MG63 (cell line): ENCODE data around the gene PRKCA. TPM values are rescaled to one million over a fixed set of nuclear protein-coding genes. Genes with fewer than 3 reads are reported as not detected.

Experiments used
- DNase-seq: peaks from one replicate; pipeline ENCODE4 v3.0.0-alpha.2; 2020
- H3K27me3 ChIP-seq: fragments of 250-450 bp; sonication (Bioruptor Pico); 2 replicates; pipeline ENCODE4 v1.5.1; 2020; ENCODE audit warnings: mild to moderate bottlenecking, moderate library complexity
- H3K36me3 ChIP-seq: fragments of 250-450 bp; sonication (Bioruptor Pico); 2 replicates; pipeline ENCODE4 v1.5.1; 2020; ENCODE audit warnings: mild to moderate bottlenecking, moderate library complexity
- H3K4me3 ChIP-seq: fragments of 250-450 bp; sonication (Bioruptor Pico); 2 replicates; pipeline ENCODE4 v1.5.1; 2020; ENCODE audit warnings: mild to moderate bottlenecking, moderate library complexity
- H3K9me3 ChIP-seq: fragments of 250-450 bp; sonication (Bioruptor Pico); 2 replicates; pipeline ENCODE4 v1.5.1; 2020; ENCODE audit warnings: mild to moderate bottlenecking, moderate library complexity
- total RNA-seq: library from RNA; depleted of rRNA; stranded (reverse); fragments of >200 nt; shearing (Covaris generic); gene quantifications from 2 replicates; pipeline ENCODE4 v1.2.3, GENCODE V29; 2014; ENCODE audit warnings: low replicate concordance

PRKCA gene
- total RNA-seq, 1 experiment from 2014 or later: 17.3 TPM

GRCh38 chr17:66793814-66794213 is 491.4 kb downstream of the PRKCA start:
- no peak overlapping the region for H3K4me3 ChIP-seq
- H3K36me3 ChIP-seq: peaks cover 18% of the 10 kb centered on the region
- no peaks in the 10 kb centered on the region for H3K9me3 ChIP-seq
- no peak for DNase-seq
- H3K27me3 ChIP-seq: no peaks in the 10 kb centered on the region

- Histone ChIP-seq H3K4me3 (no peak overlapping the region), H3K36me3 (peaks cover 12% of the 10 kb centered on the region), H3K27me3 (no peaks in the 10 kb centered on the region), H3K9me3 (no peaks in the 10 kb centered on the region)
- DNase-seq: no peak
Observed at GRCh38 chr17:66795486-66795885, 493.1 kb downstream of the PRKCA start.

DNA sequence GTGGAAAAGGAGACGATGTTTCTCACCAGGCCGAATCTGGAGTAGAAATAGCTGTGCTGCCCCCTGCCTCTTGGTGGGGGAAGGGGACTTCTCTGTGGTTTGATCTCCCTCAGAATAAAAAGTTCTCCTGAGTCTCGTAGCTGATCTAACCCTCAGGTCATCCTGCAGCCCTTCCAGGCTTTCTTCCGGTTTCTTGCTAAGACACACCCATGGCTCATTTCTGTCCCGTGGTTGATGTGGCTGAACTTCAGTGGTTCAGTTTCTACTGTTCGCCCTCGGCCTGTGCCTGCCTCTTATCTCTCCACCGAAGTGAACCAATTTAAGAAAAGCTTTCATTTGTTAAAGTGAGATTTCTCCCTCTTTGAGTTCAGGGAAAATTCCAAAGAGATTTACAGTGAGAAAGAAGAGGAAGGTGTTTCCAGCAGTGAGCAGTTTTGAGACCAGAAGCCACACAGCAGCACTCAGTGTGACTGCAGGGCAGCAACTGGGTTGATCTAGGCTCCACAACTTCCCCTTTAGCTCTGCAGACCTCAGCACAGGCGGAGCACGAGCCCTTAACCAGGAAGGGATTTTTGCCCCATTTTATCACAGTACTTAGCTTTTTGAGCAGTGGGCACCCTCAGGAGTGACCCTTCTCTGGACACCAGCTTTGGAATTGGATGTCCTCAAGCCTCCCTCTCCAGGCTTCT is 497.6 kb downstream of the PRKCA start:
- no peaks in the 10 kb centered on the region for H3K9me3 ChIP-seq
- no peak for DNase-seq
- H3K4me3 ChIP-seq: no peak overlapping the region
- no peaks in the 10 kb centered on the region for H3K27me3 ChIP-seq
- peaks cover 5% of the 10 kb centered on the region for H3K36me3 ChIP-seq

DNA sequence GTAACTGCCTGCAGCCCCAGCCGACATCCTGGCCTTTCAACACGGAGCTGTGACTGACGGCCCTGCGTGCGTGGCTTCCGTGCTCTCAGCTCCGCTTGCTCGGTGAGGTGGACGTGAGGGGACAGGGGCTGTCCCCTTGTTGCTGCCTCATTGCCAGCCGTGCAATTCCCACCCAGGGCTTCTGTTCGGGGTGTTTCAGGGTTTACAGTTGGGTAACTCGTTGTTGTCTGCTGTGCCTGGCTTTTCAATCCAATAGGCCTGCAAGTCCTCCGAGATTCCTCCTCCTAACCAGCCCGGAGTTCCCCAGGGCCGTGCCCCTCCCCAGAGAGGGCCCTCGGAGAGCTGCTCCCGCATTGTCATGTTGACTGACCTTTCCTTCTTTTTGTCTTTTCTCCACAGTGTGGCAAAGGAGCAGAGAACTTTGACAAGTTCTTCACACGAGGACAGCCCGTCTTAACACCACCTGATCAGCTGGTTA is 501.1 kb downstream of the PRKCA start:
- H3K27me3 ChIP-seq: no peaks in the 10 kb centered on the region
- DNase-seq: no peak
- H3K36me3 ChIP-seq: peaks cover 5% of the 10 kb centered on the region
- no peaks in the 10 kb centered on the region for H3K9me3 ChIP-seq
- no peak overlapping the region for H3K4me3 ChIP-seq

GRCh38 chr17:66805567-66805966 is 503.2 kb downstream of the PRKCA start:
- peaks cover 5% of the 10 kb centered on the region; the same call in 1 of the 2 replicates for H3K36me3 ChIP-seq
- no peak overlapping the region for H3K4me3 ChIP-seq
- no peak for DNase-seq
- H3K9me3 ChIP-seq: no peaks in the 10 kb centered on the region
- no peaks in the 10 kb centered on the region for H3K27me3 ChIP-seq

- no peaks in the 10 kb centered on the region for H3K9me3 ChIP-seq
- no peak for DNase-seq
- H3K4me3 ChIP-seq: no peak overlapping the region
- no peaks in the 10 kb centered on the region for H3K27me3 ChIP-seq
- no peaks in the 10 kb centered on the region for H3K36me3 ChIP-seq
Observed at GRCh38 chr17:66807182-66807581, 504.8 kb downstream of the PRKCA start.

DNA sequence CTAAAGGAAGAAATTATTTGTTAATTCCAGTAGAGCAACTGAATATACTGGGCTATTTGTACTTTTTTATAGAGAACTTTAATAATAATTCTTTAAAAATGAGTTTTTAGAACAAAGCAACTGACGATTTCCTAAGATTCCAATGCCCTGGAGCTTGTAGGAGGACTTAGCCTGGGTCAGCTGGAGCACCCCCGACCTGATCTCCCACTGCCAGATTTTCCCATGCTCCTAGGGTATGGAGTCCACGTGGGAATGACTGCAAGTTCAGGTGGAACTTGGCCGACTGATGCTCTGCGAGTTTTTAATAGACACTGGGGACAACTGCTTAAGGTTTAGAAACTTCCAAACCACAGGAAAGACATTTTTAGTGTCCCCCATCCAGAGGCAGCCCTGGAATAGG is 507.0 kb downstream of the PRKCA start:
- no peak overlapping the region for H3K4me3 ChIP-seq

GRCh38 chr17:66810951-66811682 is 508.7 kb downstream of the PRKCA start:
- Histone ChIP-seq H3K4me3 (no peak overlapping the region), H3K9me3 (no peaks in the 10 kb centered on the region), H3K36me3 (no peaks in the 10 kb centered on the region), H3K27me3 (no peaks in the 10 kb centered on the region)
- DNase-seq: no peak

More for the DNA sequence above, 507.0 kb downstream of the PRKCA start:
- Histone ChIP-seq H3K9me3 (no peaks in the 10 kb centered on the region), H3K27me3 (no peaks in the 10 kb centered on the region), H3K36me3 (no peaks in the 10 kb centered on the region)
- no peak for DNase-seq

DNA sequence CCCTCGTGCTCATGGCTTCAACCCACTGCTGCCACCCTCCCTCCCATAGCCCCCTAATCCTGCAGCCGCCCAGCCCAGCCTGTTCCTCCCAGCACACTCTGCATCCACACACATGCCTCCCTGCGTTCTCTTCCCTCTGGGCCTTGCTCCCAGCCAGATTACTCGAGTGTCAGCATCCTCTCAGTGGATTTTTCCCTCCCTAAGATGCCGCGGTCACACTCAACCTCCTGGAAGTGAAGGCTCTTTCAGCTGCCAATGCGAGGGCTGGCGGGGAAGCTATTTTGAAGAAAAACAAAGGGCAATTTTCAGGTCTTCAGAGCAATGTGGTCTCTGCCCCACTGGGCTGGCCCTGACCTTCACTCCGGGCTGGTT is 509.3 kb downstream of the PRKCA start:
- H3K4me3 ChIP-seq: no peak overlapping the region
- H3K27me3 ChIP-seq: no peaks in the 10 kb centered on the region
- no peak for DNase-seq
- no peaks in the 10 kb centered on the region for H3K9me3 ChIP-seq
- no peaks in the 10 kb centered on the region for H3K36me3 ChIP-seq

DNA sequence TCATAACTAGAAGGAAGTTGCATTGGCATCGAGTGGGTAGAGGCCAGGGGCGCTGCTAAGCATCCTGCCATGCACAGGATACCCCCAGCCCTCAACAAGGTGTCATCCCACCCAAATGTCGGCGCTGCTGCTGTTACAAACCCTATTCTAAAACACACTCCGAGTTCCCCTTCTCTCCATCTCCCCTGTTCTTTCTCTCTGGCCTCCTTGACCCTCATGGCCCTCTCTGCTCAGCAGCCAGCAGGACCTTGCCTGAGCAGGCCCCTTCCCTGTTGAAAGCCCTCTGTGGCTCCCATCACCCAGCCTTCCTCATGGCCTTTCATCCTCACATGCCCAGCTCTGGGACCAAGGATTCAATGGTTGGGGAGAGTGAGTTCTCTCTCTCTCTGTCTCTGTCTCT is 510.2 kb downstream of the PRKCA start:
- Histone ChIP-seq H3K27me3 (no peaks in the 10 kb centered on the region), H3K4me3 (no peak overlapping the region), H3K36me3 (no peaks in the 10 kb centered on the region), H3K9me3 (peaks cover 1% of the 10 kb centered on the region; the same call in 1 of the 2 replicates)
- no peak for DNase-seq

- Histone ChIP-seq H3K9me3 (peaks cover 7% of the 10 kb centered on the region; the same call in 1 of the 2 replicates), H3K27me3 (no peaks in the 10 kb centered on the region), H3K4me3 (no peak overlapping the region), H3K36me3 (no peaks in the 10 kb centered on the region)
- DNase-seq: no peak
Observed at GRCh38 chr17:66813296-66813695, 510.9 kb downstream of the PRKCA start.

DNA sequence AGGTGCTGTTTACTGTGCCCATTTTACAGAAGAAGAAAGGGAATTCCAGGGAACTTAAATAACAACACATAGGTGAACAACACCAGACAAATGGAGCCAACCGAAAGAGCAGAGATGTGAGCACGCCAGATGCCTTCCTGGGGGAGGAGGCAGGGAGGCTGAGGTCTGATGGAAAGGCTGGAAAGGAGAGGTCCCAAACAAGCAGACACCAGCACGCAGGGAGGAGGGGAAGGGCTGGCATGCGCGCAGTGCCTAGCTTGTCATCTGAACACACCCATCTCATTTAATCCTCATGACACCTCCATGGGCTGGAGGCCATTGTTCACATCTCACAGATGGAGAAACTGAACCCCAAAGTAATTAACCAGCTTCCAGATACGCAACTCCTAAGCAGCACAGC is 511.6 kb downstream of the PRKCA start:
- Histone ChIP-seq H3K4me3 (no peak overlapping the region), H3K9me3 (peaks cover 7% of the 10 kb centered on the region; the same call in 1 of the 2 replicates), H3K27me3 (no peaks in the 10 kb centered on the region), H3K36me3 (no peaks in the 10 kb centered on the region)
- DNase-seq: no peak

- Histone ChIP-seq H3K9me3 (peaks cover 7% of the 10 kb centered on the region; the same call in 1 of the 2 replicates), H3K27me3 (no peaks in the 10 kb centered on the region), H3K4me3 (no peak overlapping the region), H3K36me3 (no peaks in the 10 kb centered on the region)
- no peak for DNase-seq
Observed at GRCh38 chr17:66814570-66814969, 512.2 kb downstream of the PRKCA start.

- peaks cover 7% of the 10 kb centered on the region; the same call in 1 of the 2 replicates for H3K9me3 ChIP-seq
- no peaks in the 10 kb centered on the region for H3K36me3 ChIP-seq
- DNase-seq: no peak
- H3K27me3 ChIP-seq: no peaks in the 10 kb centered on the region
- H3K4me3 ChIP-seq: no peak overlapping the region
Observed at GRCh38 chr17:66817750-66818149, 515.3 kb downstream of the PRKCA start.

DNA sequence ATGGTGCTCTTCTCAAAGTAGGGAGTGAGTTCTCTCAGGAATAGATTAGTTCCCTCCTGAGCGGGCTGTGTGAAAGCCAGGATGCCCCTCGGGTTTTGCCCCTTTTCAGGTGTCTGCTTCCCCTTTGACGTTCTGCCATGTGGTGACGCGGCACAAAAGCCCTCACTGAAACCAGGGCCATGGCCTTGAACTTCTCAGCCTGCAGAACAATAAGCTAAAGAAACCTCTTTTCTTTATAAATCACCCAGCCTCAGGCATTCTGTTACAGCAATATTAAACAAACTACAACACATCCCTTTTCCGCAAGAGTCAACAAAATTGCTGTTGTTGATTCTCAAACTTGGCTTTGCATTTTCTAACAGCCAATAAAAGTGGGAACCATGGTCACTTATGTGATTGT is 517.1 kb downstream of the PRKCA start:
- Histone ChIP-seq H3K4me3 (no peak overlapping the region), H3K9me3 (peaks cover 7% of the 10 kb centered on the region; the same call in 1 of the 2 replicates), H3K27me3 (no peaks in the 10 kb centered on the region), H3K36me3 (no peaks in the 10 kb centered on the region)
- DNase-seq: no peak

DNA sequence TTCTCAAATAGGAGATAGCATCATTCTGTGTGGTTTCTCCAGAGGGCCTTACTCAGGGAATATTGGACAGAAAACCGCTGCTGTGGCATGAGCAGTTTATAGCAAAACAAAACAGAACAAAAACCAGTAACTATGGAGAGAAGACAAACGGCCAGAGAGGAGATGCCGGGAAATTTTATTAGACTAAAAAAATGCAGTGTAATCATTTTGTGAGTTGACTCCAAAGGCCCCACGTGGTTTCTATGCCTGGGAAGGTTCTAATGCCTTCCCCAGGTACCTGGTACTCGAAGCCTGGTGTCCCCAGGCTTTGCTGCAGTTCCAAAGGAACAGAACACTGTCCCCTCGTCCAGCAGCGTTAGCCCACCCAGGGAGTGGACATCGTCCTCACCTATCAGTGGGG is 519.6 kb downstream of the PRKCA start:
- Histone ChIP-seq H3K9me3 (peaks cover 9% of the 10 kb centered on the region; the same call in 1 of the 2 replicates), H3K27me3 (peaks cover 5% of the 10 kb centered on the region; the same call in 1 of the 2 replicates), H3K4me3 (no peak overlapping the region), H3K36me3 (no peaks in the 10 kb centered on the region)
- no peak for DNase-seq

DNA sequence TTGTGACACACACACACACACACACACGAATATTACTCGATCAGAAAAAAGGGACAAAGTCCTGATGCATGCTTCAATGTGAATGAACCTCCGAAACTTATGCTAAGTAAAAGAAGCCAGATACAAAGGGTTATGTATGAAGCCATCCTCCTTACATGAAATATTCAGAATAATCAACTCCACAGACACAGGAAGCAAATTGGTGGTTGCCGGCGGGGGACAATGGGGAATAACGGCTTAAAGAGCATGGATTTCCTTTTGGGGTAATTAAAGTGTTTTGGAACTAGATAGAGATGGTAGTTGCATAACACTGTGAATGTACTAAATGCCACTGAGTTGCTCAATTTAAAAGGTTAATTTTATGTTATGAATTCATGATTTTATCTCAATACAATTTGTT is 524.4 kb downstream of the PRKCA start:
- no peak for DNase-seq
- Histone ChIP-seq H3K9me3 (0 out of 2 replicates have a peak, but pooled peaks cover 2% of the 10 kb centered on the region), H3K4me3 (no peak overlapping the region), H3K27me3 (peaks cover 12% of the 10 kb centered on the region), H3K36me3 (no peaks in the 10 kb centered on the region)
